SK-N-SH treated with all-trans-retinoic acid at 6 μM for 48 hours (cell line): ENCODE measurements around the gene CWC22.

Source experiments
- ATAC-seq: fragments of 200-7000 bp; cut with Tn5 transposase; 3 replicates; pipeline ENCODE4 v1.9.1; 2020; ENCODE audit warnings: mild to moderate bottlenecking, moderate library complexity
- ARNTL ChIP-seq: fragments of 450-650 bp; formaldehyde crosslinking; IDR thresholded peaks from 2 replicates; pipeline ENCODE4 v1.5.0; 2020; ENCODE audit warnings: low read depth, mild to moderate bottlenecking, moderate library complexity, borderline replicate concordance
- BACH2 ChIP-seq: fragments of 250-450 bp; sonication (Bioruptor Pico); IDR thresholded peaks from 2 replicates; pipeline ENCODE4 v1.9.0; 2021; ENCODE audit warnings: mild to moderate bottlenecking, borderline replicate concordance
- CSDC2 ChIP-seq: fragments of 250-450 bp; sonication (Bioruptor Pico); IDR thresholded peaks from 2 replicates; pipeline ENCODE4 v1.5.0; 2020; ENCODE audit warnings: mild to moderate bottlenecking, moderate library complexity
- ESRRG ChIP-seq: fragments of 250-450 bp; sonication (Bioruptor Pico); IDR thresholded peaks from 2 replicates; pipeline ENCODE4 v1.6.1; 2021; ENCODE audit warnings: mild to moderate bottlenecking
- GLIS3 ChIP-seq: fragments of 250-450 bp; sonication (Bioruptor Pico); IDR thresholded peaks from 2 replicates; pipeline ENCODE4 v1.5.0; 2020; ENCODE audit warnings: mild to moderate bottlenecking, moderate library complexity
- OSR1 ChIP-seq: fragments of 250-450 bp; sonication (Bioruptor Pico); IDR thresholded peaks from 2 replicates; pipeline ENCODE4 v1.8.0; 2022; ENCODE audit warnings: moderate library complexity, mild to moderate bottlenecking, inconsistent platforms
- PATZ1 ChIP-seq: fragments of 250-450 bp; sonication (Bioruptor Pico); IDR thresholded peaks from 2 replicates; pipeline ENCODE4 v1.8.0; 2020; ENCODE audit warnings: mild to moderate bottlenecking, moderate library complexity, borderline replicate concordance
- PPARA ChIP-seq: fragments of 250-450 bp; sonication (Bioruptor Pico); IDR thresholded peaks from 2 replicates; pipeline ENCODE4 v1.5.0; 2020; ENCODE audit warnings: mild to moderate bottlenecking, borderline replicate concordance
- RARB ChIP-seq: fragments of 250-450 bp; sonication (Bioruptor Pico); IDR thresholded peaks from 2 replicates; pipeline ENCODE4 v1.8.0; 2021; ENCODE audit warnings: mild to moderate bottlenecking, moderate library complexity
- SNAI2 ChIP-seq: fragments of 250-450 bp; sonication (Bioruptor Pico); IDR thresholded peaks from 2 replicates; pipeline ENCODE4 v1.5.0; 2020; ENCODE audit warnings: mild to moderate bottlenecking, moderate library complexity
- TCF4 ChIP-seq: fragments of 250-450 bp; sonication (Bioruptor Pico); IDR thresholded peaks from 2 replicates; pipeline ENCODE4 v1.8.0; 2021; ENCODE audit warnings: mild to moderate bottlenecking, moderate library complexity, borderline replicate concordance
- TOX ChIP-seq: fragments of 250-450 bp; sonication (Bioruptor Pico); IDR thresholded peaks from 2 replicates; pipeline ENCODE4 v1.8.0; 2021; ENCODE audit warnings: mild to moderate bottlenecking, moderate library complexity, borderline replicate concordance
- TSHZ2 ChIP-seq: fragments of 250-450 bp; sonication (Bioruptor Pico); IDR thresholded peaks from 2 replicates; pipeline ENCODE4 v1.5.0; 2020; ENCODE audit warnings: mild to moderate bottlenecking, moderate library complexity
- ZFP3 ChIP-seq: fragments of 250-450 bp; sonication (Bioruptor Pico); IDR thresholded peaks from 2 replicates; pipeline ENCODE4 v1.5.0; 2020; ENCODE audit warnings: mild to moderate bottlenecking, moderate library complexity
- ZFP30 ChIP-seq: fragments of 450-650 bp; formaldehyde crosslinking; IDR thresholded peaks from 2 replicates; pipeline ENCODE4 v1.5.0; 2022; ENCODE audit warnings: mild to moderate bottlenecking, moderate library complexity
- ZNF565 ChIP-seq: fragments of 450-650 bp; formaldehyde crosslinking; conservative IDR thresholded peaks from 2 replicates; pipeline ENCODE4 v1.5.0; 2020; ENCODE audit warnings: low read depth, mild to moderate bottlenecking, moderate library complexity
- ZNF70 ChIP-seq: fragments of 450-650 bp; formaldehyde crosslinking; IDR thresholded peaks from 2 replicates; pipeline ENCODE4 v1.5.0; 2020; ENCODE audit warnings: mild to moderate bottlenecking, moderate library complexity
- ZNF8 ChIP-seq: fragments of 450-650 bp; formaldehyde crosslinking; IDR thresholded peaks from 2 replicates; pipeline ENCODE4 v1.5.0; 2020; ENCODE audit warnings: mild to moderate bottlenecking, moderate library complexity
- TF ChIP-seq, protein P1 (sequence below): fragments of 250-450 bp; sonication (Bioruptor Pico); IDR thresholded peaks from 2 replicates; pipeline ENCODE4 v1.5.1; 2021; ENCODE audit warnings: mild to moderate bottlenecking, moderate library complexity
- TF ChIP-seq, protein P2 (sequence below): fragments of 250-450 bp; sonication (Bioruptor Pico); IDR thresholded peaks from 2 replicates; pipeline ENCODE4 v1.5.1; 2020; ENCODE audit warnings: low read depth, mild to moderate bottlenecking, moderate library complexity

Gene CWC22

GRCh38 chr2:179938026-179938425, 69.1 kb downstream of the CWC22 start:
- TF ChIP-seq ESRRG (CRISPR knock-in tag), result no peak
- ATAC-seq, result no peak

DNA sequence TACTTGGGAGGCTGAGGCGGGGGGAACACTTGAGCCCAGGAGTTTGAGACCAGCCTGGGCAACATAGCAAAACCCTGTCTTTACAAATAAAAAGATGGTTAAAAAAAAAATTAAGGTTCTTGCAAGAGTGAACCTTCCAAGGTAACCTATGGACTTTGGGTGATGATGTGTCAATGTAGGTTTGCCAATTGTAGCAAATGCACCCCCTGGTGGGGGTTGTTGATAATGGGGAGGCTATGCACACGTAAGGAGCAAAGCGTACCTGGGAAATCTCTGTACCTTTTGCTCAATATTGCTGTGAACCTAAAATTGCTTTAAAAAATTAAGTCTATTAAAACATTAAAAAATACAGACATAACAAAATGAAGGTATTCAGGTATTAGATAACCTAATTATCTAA, 70.4 kb downstream of the CWC22 start:
- TF ChIP-seq OSR1 (CRISPR knock-in tag) (no peak), TSHZ2 (CRISPR knock-in tag) (no peak), GLIS3 (CRISPR knock-in tag) (no peak), SNAI2 (CRISPR knock-in tag) (no peak), RARB (CRISPR knock-in tag) (no peak), ZNF70 (CRISPR knock-in tag) (no peak), ARNTL (CRISPR knock-in tag) (no peak), PPARA (CRISPR knock-in tag) (no peak), ZFP30 (CRISPR knock-in tag) (no peak), ZFP3 (CRISPR knock-in tag) (no peak), CSDC2 (CRISPR knock-in tag) (no peak), ZNF565 (CRISPR knock-in tag) (no peak)
- TF ChIP-seq, protein P1, sequence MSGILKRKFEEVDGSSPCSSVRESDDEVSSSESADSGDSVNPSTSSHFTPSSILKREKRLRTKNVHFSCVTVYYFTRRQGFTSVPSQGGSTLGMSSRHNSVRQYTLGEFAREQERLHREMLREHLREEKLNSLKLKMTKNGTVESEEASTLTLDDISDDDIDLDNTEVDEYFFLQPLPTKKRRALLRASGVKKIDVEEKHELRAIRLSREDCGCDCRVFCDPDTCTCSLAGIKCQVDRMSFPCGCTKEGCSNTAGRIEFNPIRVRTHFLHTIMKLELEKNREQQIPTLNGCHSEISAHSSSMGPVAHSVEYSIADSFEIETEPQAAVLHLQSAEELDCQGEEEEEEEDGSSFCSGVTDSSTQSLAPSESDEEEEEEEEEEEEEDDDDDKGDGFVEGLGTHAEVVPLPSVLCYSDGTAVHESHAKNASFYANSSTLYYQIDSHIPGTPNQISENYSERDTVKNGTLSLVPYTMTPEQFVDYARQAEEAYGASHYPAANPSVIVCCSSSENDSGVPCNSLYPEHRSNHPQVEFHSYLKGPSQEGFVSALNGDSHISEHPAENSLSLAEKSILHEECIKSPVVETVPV (CRISPR knock-in tag), result no peak
- peak; percentile 49; the same call in 1 of the 3 replicates for ATAC-seq

DNA sequence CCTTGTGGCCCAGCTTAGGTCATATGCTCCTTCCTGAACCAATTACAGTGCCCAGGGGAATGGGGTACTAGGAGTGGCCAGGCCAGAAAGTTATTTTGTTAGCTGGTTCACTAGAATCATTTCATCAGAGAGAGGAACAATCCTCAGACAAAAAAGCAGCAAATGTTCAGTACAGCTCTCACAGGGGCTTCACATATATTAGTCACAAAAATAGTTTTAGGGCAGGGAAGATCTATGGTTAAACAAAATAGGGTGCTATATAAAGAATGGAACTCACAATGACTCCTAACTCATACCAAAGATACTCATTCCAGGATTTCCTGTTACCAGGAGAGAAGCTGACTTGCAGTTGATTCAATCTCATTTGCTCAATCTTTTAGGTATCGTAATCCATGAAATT, 71.0 kb downstream of the CWC22 start:
- ATAC-seq, result no peak
- TF ChIP-seq ARNTL (CRISPR knock-in tag), result no peak
- TF ChIP-seq PATZ1 (CRISPR knock-in tag), result no peak
- TF ChIP-seq OSR1 (CRISPR knock-in tag), result no peak
- TF ChIP-seq, protein P1 (CRISPR knock-in tag), result no peak
- no peak for TF ChIP-seq RARB (CRISPR knock-in tag)
- TF ChIP-seq ZNF8, result no peak
- no peak for TF ChIP-seq BACH2
- TF ChIP-seq, protein P2, sequence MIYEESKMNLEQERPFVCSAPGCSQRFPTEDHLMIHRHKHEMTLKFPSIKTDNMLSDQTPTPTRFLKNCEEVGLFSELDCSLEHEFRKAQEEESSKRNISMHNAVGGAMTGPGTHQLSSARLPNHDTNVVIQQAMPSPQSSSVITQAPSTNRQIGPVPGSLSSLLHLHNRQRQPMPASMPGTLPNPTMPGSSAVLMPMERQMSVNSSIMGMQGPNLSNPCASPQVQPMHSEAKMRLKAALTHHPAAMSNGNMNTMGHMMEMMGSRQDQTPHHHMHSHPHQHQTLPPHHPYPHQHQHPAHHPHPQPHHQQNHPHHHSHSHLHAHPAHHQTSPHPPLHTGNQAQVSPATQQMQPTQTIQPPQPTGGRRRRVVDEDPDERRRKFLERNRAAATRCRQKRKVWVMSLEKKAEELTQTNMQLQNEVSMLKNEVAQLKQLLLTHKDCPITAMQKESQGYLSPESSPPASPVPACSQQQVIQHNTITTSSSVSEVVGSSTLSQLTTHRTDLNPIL, result no peak
- no peak for TF ChIP-seq SNAI2 (CRISPR knock-in tag)

DNA sequence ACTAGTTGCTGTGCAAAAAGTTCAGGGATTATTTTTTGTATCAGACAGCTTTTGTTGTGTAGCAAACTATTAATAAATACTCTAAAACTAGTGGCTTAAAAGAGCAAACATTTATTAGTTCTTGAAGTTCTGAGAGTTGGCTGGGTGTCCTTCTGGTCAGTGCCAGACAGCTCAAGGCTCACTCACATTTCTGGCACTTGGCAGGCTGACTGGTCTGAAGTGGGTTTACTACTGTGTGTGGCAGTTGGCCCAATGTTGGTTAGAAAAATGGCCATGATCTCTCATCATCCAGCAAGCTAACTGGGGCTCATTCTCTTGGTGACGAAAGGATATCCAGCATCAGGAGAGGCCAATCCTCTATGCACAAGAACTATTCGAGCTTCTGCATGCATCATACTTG, 74.3 kb downstream of the CWC22 start:
- TF ChIP-seq TCF4 (CRISPR knock-in tag) (no peak), RARB (CRISPR knock-in tag) (no peak), SNAI2 (CRISPR knock-in tag) (no peak), GLIS3 (CRISPR knock-in tag) (no peak), ZFP30 (CRISPR knock-in tag) (no peak), TOX (CRISPR knock-in tag) (no peak), PPARA (CRISPR knock-in tag) (no peak), ESRRG (CRISPR knock-in tag) (no peak), OSR1 (CRISPR knock-in tag) (no peak), ZNF70 (CRISPR knock-in tag) (no peak), ZFP3 (CRISPR knock-in tag) (no peak)
- TF ChIP-seq, protein P1 (CRISPR knock-in tag), result no peak
- TF ChIP-seq, protein P2, result no peak

More for the DNA sequence above, 74.3 kb downstream of the CWC22 start:
- no peak for ATAC-seq
